Measurements from ENCODE around the gene IRF5. TPM values are rescaled to one million over a fixed set of nuclear protein-coding genes. Genes with fewer than 3 reads are reported as not detected.

Gene IRF5, protein sequence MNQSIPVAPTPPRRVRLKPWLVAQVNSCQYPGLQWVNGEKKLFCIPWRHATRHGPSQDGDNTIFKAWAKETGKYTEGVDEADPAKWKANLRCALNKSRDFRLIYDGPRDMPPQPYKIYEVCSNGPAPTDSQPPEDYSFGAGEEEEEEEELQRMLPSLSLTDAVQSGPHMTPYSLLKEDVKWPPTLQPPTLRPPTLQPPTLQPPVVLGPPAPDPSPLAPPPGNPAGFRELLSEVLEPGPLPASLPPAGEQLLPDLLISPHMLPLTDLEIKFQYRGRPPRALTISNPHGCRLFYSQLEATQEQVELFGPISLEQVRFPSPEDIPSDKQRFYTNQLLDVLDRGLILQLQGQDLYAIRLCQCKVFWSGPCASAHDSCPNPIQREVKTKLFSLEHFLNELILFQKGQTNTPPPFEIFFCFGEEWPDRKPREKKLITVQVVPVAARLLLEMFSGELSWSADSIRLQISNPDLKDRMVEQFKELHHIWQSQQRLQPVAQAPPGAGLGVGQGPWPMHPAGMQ
- 0.13 TPM in 2 replicates for total RNA-seq

DNA sequence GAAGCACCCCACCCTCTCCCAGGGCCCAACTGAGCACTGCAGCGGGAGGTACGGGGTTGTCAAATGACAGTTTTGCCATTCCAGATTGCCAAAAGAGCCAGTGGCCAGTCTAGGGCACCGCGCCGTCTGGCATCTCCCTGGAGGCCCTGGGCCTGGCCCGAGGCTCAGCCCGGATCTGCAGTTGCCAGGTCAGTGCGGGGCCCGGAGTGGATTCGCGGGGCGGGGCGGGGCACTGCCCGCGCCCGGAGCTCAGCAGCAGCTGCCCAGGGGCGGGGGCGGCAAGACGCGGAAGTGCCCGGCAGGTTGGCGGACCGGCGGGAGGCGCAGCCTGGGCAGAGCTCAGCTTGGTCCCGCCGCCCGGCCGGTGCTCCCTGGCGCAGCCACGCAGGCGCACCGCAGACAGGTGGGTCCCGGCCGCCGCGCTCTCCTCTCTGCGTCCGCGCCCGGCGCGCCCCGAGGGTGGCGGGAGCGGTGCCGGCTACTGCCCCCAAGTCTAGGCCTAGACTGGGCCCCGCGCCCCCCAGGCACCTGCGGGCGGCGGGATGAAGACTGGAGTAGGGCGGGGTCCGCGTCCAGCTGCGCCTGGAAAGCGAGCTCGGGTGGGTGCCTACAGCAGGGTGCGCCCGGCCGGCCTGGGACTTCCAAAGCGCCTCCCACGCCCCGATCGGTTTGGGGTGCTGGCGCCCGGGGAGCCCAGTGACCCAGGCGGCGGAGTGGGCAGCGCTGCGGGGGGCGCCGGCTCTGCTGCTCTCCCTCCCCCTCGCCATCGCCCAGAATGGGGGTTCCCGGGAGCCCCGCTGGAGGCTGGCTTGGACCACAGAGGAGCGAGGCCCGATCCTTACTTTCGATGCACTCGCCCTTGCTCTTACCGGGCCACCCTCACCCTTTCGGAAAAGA lies at the start of gene IRF5:
TSS of gene IRF5 (plus strand) at position 281 of the 897 bp plus-strand sequence. CDS start 4,155 bp downstream, outside the sequence.

DNA sequence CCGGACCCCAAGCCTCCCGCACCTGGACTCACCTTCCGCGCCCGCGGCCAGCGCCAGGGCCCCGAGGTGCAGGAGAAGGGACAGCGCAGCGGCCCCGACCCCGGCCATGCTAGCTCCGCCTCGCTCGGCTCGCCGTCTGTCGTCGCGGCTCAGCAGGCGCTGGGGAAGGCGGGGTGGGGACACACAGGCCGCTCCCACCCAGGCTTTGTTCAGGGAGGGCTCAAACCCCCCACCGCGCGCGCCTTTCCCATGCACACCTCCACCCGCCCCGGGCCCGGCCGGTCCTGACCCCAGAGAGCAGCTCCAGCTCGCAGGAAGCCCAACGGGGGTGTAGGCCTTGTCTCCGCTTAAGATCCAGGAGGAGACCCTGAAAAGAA lies 27.2 kb upstream of the IRF5 start, which contains the start of gene KCP:
TSS of gene KCP (minus strand) at position 141 of the 377 bp plus-strand sequence. CDS start at position 108, 33 bp downstream.

Other genes with a start within 250 kb of the IRF5 start
- 911 and 1,126 TPM in 2 replicates for gene CALU, start 198.6 kb upstream of the IRF5 start, total RNA-seq
- not detected in 2 replicates for gene OPN1SW, start 162.1 kb upstream of the IRF5 start, total RNA-seq
- gene CCDC136, start 146.0 kb upstream of the IRF5 start, total RNA-seq: 6.3 and 7.5 TPM in 2 replicates
- 324 and 363 TPM in 2 replicates for gene FLNC, start 107.5 kb upstream of the IRF5 start, total RNA-seq
- 87.7 and 101 TPM in 2 replicates for gene ATP6V1F, start 75.1 kb upstream of the IRF5 start, total RNA-seq
- gene KCP, start 27.2 kb upstream of the IRF5 start, total RNA-seq: 0.69 and 0.78 TPM in 2 replicates
- 58.7 and 67.2 TPM in 2 replicates for gene TNPO3, start 117.2 kb downstream of the IRF5 start, total RNA-seq
- 0.26 and 0.53 TPM in 2 replicates for gene TSPAN33, start 206.8 kb downstream of the IRF5 start, total RNA-seq